Thoracic aorta (tissue), 2 donors: Measurements from ENCODE around the gene TPRN. TPM values are rescaled to one million over a fixed set of nuclear protein-coding genes. Genes with fewer than 3 reads are reported as not detected.

Source experiments
- ATAC-seq: fragments of 150-250 bp; one replicate; pipeline ENCODE4 v1.8.0; 2017; ENCODE audit warnings: low read depth; ENCODE audit not compliant: insufficient number of reproducible peaks, low FRiP score
- DNase-seq: peaks from one replicate; pipeline ENCODE4 v3.0.0-alpha.2; 2020; ENCODE audit warnings: low spot score
- H3K27ac ChIP-seq, 2 donors: fragments of 200-600 bp; sonication (generic); 1 replicate in 1 of 2; 2 replicates in 1 of 2; pipeline ENCODE4 v1.5.1; 2016; ENCODE audit warnings: mild to moderate bottlenecking in 2 of 2, moderate library complexity in 2 of 2
- H3K27me3 ChIP-seq: fragments of 200-600 bp; sonication (generic); replicated peaks from 2 replicates; pipeline ENCODE4 v1.6.0; 2016; ENCODE audit warnings: mild to moderate bottlenecking; ENCODE audit not compliant: insufficient read depth
- H3K36me3 ChIP-seq: fragments of 200-600 bp; sonication (generic); one replicate; pipeline ENCODE4 v1.5.1; 2016
- H3K4me1 ChIP-seq, 2 donors: fragments of 200-600 bp; sonication (generic); 1 replicate in 1 of 2; 2 replicates in 1 of 2; pipeline versions ENCODE4 v1.5.1 to v1.6.0; 2016; ENCODE audit warnings: low read depth in 2 of 2, mild to moderate bottlenecking in 1 of 2; ENCODE audit not compliant: control insufficient read depth in 1 of 2
- H3K4me3 ChIP-seq: fragments of 200-600 bp; sonication (generic); 2 replicates; pipeline ENCODE4 v1.5.1; 2016; ENCODE audit warnings: mild to moderate bottlenecking
- H3K9me3 ChIP-seq: fragments of 200-600 bp; sonication (generic); 2 replicates; pipeline ENCODE4 v1.5.1; 2016
- CTCF ChIP-seq: fragments of 200-600 bp; sonication (generic); IDR thresholded peaks from one replicate; pipeline ENCODE4 v1.5.1; 2019; ENCODE audit warnings: antibody characterized with exemption
- total RNA-seq, 2 donors: library from RNA; depleted of rRNA; stranded (reverse); fragments of >200 nt; gene quantifications; one replicate each; pipeline versions ENCODE4 v1.1.0 to v1.2.3, GENCODE V29; 2016

The TPRN gene
- total RNA-seq, 2 donors from 2014 or later, result 4.7 to 5.6 TPM

DNA sequence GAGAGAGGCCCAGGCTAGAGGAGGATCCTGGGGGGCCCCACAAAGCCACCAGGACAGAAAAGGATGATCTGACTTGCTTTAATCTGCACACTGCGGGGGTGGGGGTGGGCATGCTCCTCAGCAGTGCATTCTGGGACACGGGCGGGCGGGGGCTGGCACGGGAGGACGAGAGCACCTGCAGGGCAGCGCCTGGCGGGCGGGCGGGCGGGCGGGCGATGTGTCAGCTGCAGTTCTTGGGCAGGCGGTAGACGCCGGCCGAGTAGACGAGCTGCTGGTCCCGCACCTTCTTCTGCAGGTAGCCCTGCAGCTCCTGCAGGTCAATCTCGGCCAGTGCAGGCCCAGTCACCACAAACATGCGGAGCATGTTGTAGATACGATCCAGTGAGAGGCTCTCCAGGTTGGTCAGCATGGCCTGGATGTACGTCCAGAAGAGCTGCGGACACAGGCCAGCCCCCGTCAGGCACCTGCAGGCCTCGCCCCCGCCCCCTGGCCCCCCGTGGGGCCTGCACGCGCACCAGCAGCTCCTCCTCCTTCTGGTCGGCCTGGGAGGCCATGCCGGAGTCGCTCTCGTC lies 25.7 kb downstream of the TPRN start:
- H3K27ac ChIP-seq, result no peak overlapping the region
- TF ChIP-seq CTCF, result no peak
- no peaks in the 10 kb centered on the region for H3K27me3 ChIP-seq
- H3K4me1 ChIP-seq, result peaks cover 0 to 1% of the 10 kb centered on the region in 2 donors
- ATAC-seq (no peak), DNase-seq (no peak)
- no peak overlapping the region for H3K4me3 ChIP-seq
- H3K36me3 ChIP-seq, result peaks cover 6% of the 10 kb centered on the region
- H3K9me3 ChIP-seq, result no peaks in the 10 kb centered on the region

DNA sequence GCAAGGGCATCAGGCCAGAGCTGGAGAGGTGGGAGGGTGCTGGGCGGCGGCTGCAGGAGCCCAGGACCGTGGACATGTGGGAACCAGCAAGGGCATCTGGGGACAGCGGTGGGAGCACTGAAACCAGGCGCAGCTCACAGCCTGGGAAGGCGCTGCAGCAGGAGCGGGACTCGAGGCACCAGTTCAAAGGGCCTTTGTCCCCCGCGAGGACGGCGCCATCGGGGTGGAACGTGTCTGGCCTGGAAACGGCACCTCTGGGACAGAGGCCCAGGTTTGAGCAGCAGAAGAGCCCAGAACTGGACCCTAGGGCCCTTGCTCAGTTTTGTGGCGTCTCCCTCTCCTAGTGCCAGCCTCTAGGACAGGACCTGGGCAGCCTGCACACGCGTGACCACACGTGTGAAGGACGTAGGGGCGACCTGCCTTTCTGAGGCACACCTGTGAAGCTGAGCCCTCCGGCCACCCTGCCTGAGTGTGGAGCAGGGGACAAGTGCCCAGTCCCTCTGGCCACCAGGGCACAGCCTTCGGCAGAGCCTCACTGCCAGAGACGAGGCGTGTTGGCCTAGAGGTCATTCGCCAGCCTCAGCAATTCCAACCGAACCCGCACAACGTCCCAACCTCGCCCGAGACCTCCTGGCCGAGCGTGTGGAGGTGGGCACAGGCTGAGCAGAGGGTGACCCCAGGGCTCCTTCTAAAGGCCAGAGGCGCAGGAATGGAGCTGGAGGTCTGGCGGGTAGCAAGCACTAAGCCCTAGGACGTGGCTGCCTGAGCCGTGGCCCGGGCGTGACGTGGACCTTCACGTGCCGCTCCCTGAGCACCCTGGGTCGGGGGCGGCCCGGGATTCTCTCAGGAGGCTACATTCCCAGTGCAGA lies 26.5 kb downstream of the TPRN start:
- no peak overlapping the region for H3K4me3 ChIP-seq
- peaks cover 5% of the 10 kb centered on the region for H3K27me3 ChIP-seq
- no peaks in the 10 kb centered on the region for H3K36me3 ChIP-seq
- no peak for DNase-seq
- no peak overlapping the region for H3K27ac ChIP-seq
- no peaks in the 10 kb centered on the region for H3K9me3 ChIP-seq
- H3K4me1 ChIP-seq, result peaks cover 6 to 9% of the 10 kb centered on the region in 2 donors
- TF ChIP-seq CTCF, result no peak
- no peak for ATAC-seq

- ATAC-seq, result no peak
Measured at GRCh38 chr9:137172901-137173795, 27.4 kb downstream of the TPRN start.

GRCh38 chr9:137171149-137171900 lies 29.2 kb downstream of the TPRN start:
- no peak for TF ChIP-seq CTCF
- ATAC-seq (no peak), DNase-seq (no peak)
- peaks cover 7 to 21% of the 10 kb centered on the region in 2 donors for H3K4me1 ChIP-seq
- H3K9me3 ChIP-seq, result no peaks in the 10 kb centered on the region
- H3K27me3 ChIP-seq, result peaks cover 14% of the 10 kb centered on the region
- H3K27ac ChIP-seq, result no peak overlapping the region
- H3K36me3 ChIP-seq, result no peaks in the 10 kb centered on the region
- H3K4me3 ChIP-seq, result no peak overlapping the region

More at GRCh38 chr9:137172901-137173795, 27.4 kb downstream of the TPRN start:
- TF ChIP-seq CTCF, result no peak
- H3K27ac ChIP-seq, result no peak overlapping the region
- peaks cover 7 to 16% of the 10 kb centered on the region in 2 donors for H3K4me1 ChIP-seq
- H3K36me3 ChIP-seq, result no peaks in the 10 kb centered on the region
- H3K9me3 ChIP-seq, result no peaks in the 10 kb centered on the region
- peaks cover 5% of the 10 kb centered on the region for H3K27me3 ChIP-seq
- no peak overlapping the region for H3K4me3 ChIP-seq
- DNase-seq, result no peak
